Gastrocnemius medialis (tissue), 4 donors: ENCODE results near the gene FARP1.

Source experiments
- POLR2A ChIP-seq, 2 donors: fragments of 450-650 bp; IDR thresholded peaks; one replicate each; pipeline ENCODE4 v1.6.1; 2017; ENCODE audit warnings: antibody characterized with exemption in 2 of 2, mild to moderate bottlenecking in 2 of 2, moderate library complexity in 2 of 2
- TF ChIP-seq, protein P1 (sequence below), 5 experiments: fragments of 450-650 bp in 3 of 5; fragments of 200-600 bp in 2 of 5; sonication (generic) in 2 of 5; IDR thresholded peaks in 4 of 5; conservative IDR thresholded peaks in 1 of 5; 1 replicate in 4 of 5; 2 replicates in 1 of 5; pipeline ENCODE4 v1.5.1; 2016 to 2019; ENCODE audit warnings: antibody characterized with exemption in 5 of 5, mild to moderate bottlenecking in 3 of 5, moderate library complexity in 3 of 5

DNA sequence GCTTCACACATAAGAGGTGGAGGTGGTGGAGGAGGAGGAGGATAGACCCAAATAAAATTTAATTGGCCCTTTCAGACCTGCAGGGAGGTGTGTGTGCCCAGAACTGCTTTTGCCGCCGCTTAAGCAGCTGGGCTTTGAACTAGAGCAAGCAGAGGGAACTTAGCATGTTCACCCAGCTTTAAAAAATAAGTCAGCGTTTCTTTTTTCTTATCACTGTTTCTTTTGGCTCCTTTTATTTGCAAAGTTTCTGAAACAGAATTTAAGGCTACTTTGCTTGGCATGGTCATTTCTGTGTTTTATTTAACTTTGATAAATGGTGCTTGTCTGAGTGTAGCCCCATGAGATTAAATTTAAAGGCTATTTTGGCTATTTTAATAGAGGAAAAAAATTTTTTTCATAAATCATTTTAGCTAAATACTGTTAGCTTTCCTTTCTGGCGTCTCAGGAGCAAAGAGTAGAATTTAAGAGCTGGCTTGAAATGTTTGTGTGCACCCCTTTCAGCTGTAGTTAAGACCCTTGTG is 77.4 kb downstream of the FARP1 start:
- TF ChIP-seq POLR2A (IDR thresholded peaks at IDR 0.05): no peak
- TF ChIP-seq, protein P1, sequence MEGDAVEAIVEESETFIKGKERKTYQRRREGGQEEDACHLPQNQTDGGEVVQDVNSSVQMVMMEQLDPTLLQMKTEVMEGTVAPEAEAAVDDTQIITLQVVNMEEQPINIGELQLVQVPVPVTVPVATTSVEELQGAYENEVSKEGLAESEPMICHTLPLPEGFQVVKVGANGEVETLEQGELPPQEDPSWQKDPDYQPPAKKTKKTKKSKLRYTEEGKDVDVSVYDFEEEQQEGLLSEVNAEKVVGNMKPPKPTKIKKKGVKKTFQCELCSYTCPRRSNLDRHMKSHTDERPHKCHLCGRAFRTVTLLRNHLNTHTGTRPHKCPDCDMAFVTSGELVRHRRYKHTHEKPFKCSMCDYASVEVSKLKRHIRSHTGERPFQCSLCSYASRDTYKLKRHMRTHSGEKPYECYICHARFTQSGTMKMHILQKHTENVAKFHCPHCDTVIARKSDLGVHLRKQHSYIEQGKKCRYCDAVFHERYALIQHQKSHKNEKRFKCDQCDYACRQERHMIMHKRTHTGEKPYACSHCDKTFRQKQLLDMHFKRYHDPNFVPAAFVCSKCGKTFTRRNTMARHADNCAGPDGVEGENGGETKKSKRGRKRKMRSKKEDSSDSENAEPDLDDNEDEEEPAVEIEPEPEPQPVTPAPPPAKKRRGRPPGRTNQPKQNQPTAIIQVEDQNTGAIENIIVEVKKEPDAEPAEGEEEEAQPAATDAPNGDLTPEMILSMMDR (IDR thresholded peaks at IDR 0.05 in 4 of 5, conservative IDR thresholded peaks at IDR 0.05 in 1 of 5): no peak
